IMR-90 (cell line): Measurements from ENCODE around the gene CASTOR1. TPM values are rescaled to one million over a fixed set of nuclear protein-coding genes. Genes with fewer than 3 reads are reported as not detected.

Experiments used
- ATAC-seq: fragments of 200-7000 bp; cut with Tn5 transposase; 2 replicates; pipeline ENCODE4 v1.9.1; 2020; ENCODE audit warnings: low read depth, mild to moderate bottlenecking, moderate library complexity
- BruUV-seq: library from RNA; stranded (reverse); fragments of 400-500 nt; replicated peaks from 2 replicates; lab custom pipeline; 2021; lab: Mats Ljungman, UMichigan
- CTCF ChIA-PET: fragments of 300-600 bp; formaldehyde crosslinking; extraction: SDS; loops from one replicate; lab custom pipeline; 2021; ENCODE audit warnings: antibody characterized with exemption; lab: Yijun Ruan, JAX
- POLR2A ChIA-PET: fragments of 300-600 bp; sonication (Branson Sonifier 250); formaldehyde crosslinking; loops from one replicate; lab custom pipeline; 2022; ENCODE audit warnings: antibody characterized with exemption; ENCODE audit not compliant: unreplicated experiment; lab: Charles Lee
- DNase-seq: peaks from one replicate; pipeline ENCODE4 v3.0.0; 2013
- H2AFZ ChIP-seq: replicated peaks from 2 replicates; pipeline ENCODE3; 2013; ENCODE audit warnings: low read length, mild to moderate bottlenecking; ENCODE audit not compliant: poor library complexity
- H2AK5ac ChIP-seq: 2 replicates; pipeline ENCODE4 v1.6.1; 2013; ENCODE audit warnings: low read depth, low read length, inconsistent platforms
- H2AK9ac ChIP-seq: replicated peaks from 2 replicates; pipeline ENCODE3; 2013; ENCODE audit warnings: mild to moderate bottlenecking, low read depth, low read length, moderate library complexity; ENCODE audit not compliant: poor library complexity
- H2BK120ac ChIP-seq: 2 replicates; pipeline ENCODE4 v1.6.1; 2013; ENCODE audit warnings: low read depth, low read length, inconsistent platforms
- H2BK15ac ChIP-seq: 3 replicates; pipeline ENCODE4 v1.6.1; 2013; ENCODE audit warnings: low read depth, low read length, inconsistent platforms
- H2BK20ac ChIP-seq: 2 replicates; pipeline ENCODE4 v1.6.1; 2013; ENCODE audit warnings: low read depth, mild to moderate bottlenecking, inconsistent platforms, low read length, moderate library complexity
- H2BK5ac ChIP-seq: 2 replicates; pipeline ENCODE4 v1.6.1; 2013; ENCODE audit warnings: mild to moderate bottlenecking, low read depth, low read length, inconsistent platforms; ENCODE audit not compliant: poor library complexity, severe bottlenecking
- H3K14ac ChIP-seq: replicated peaks from 2 replicates; pipeline ENCODE4 v1.6.1; 2013; ENCODE audit warnings: low read depth, low read length, inconsistent platforms
- H3K18ac ChIP-seq: 2 replicates; pipeline ENCODE4 v1.6.1; 2013; ENCODE audit warnings: low read depth, low read length, control low read depth
- H3K23ac ChIP-seq: 2 replicates; pipeline ENCODE4 v1.6.1; 2013; ENCODE audit warnings: low read depth, low read length, inconsistent platforms
- H3K27ac ChIP-seq: 2 replicates; pipeline ENCODE4 v1.5.1; 2013; ENCODE audit warnings: mild to moderate bottlenecking, control low read depth, low read length; ENCODE audit not compliant: insufficient read depth
- H3K27me3 ChIP-seq: 2 replicates; pipeline ENCODE4 v1.6.1; 2013; ENCODE audit warnings: low read length; ENCODE audit not compliant: control insufficient read depth, insufficient read depth
- H3K36me3 ChIP-seq: 2 replicates; pipeline ENCODE4 v1.6.1; 2013; ENCODE audit warnings: low read length, mixed read lengths; ENCODE audit not compliant: control insufficient read depth, insufficient read depth
- H3K4ac ChIP-seq: 2 replicates; pipeline ENCODE4 v1.6.1; 2013; ENCODE audit warnings: low read depth, low read length, inconsistent platforms
- H3K4me1 ChIP-seq: 2 replicates; pipeline ENCODE4 v1.6.1; 2013; ENCODE audit warnings: low read length, mixed read lengths; ENCODE audit not compliant: control insufficient read depth, insufficient read depth
- H3K4me2 ChIP-seq: 2 replicates; pipeline ENCODE4 v1.6.1; 2013; ENCODE audit warnings: low read depth, mild to moderate bottlenecking, control low read depth, low read length, moderate library complexity
- H3K4me3 ChIP-seq: 2 replicates; pipeline ENCODE4 v1.5.1; 2013; ENCODE audit warnings: low read depth, mild to moderate bottlenecking, control low read depth, low read length, moderate library complexity; ENCODE audit not compliant: insufficient read depth
- H3K56ac ChIP-seq: 2 replicates; pipeline ENCODE4 v1.6.1; 2013; ENCODE audit warnings: low read length, inconsistent platforms; ENCODE audit not compliant: insufficient read depth; ENCODE audit errors: extremely low read depth
- H3K79me1 ChIP-seq, 2 experiments: 2 replicates each; pipeline ENCODE4 v1.6.1; 2013; ENCODE audit warnings: low read length in 2 of 2, inconsistent platforms in 1 of 2, low read depth in 1 of 2
- H3K9ac ChIP-seq: 2 replicates; pipeline ENCODE4 v1.6.1; 2013; ENCODE audit warnings: low read depth, low read length, control low read depth
- H3K9me1 ChIP-seq: 2 replicates; pipeline ENCODE4 v1.6.1; 2013; ENCODE audit warnings: low read length, inconsistent platforms; ENCODE audit not compliant: insufficient read depth
- H3K9me3 ChIP-seq: 2 replicates; pipeline ENCODE4 v1.6.1; 2013; ENCODE audit warnings: low read length; ENCODE audit not compliant: control insufficient read depth, insufficient read depth
- H4K20me1 ChIP-seq: 2 replicates; pipeline ENCODE4 v1.6.1; 2013; ENCODE audit warnings: low read length, inconsistent platforms; ENCODE audit not compliant: insufficient read depth
- H4K5ac ChIP-seq: 2 replicates; pipeline ENCODE4 v1.6.1; 2013; ENCODE audit warnings: mild to moderate bottlenecking, low read depth, low read length, control low read depth
- H4K8ac ChIP-seq, 2 experiments: 2 replicates each; pipeline ENCODE4 v1.6.1; 2013; ENCODE audit warnings: low read depth in 2 of 2, low read length in 2 of 2, control low read depth in 1 of 2, inconsistent platforms in 1 of 2
- H4K91ac ChIP-seq: 2 replicates; pipeline ENCODE4 v1.6.1; 2013; ENCODE audit warnings: low read depth, low read length, inconsistent platforms; ENCODE audit not compliant: insufficient read depth
- CEBPB ChIP-seq: IDR thresholded peaks from 2 replicates; pipeline ENCODE4 v1.6.1; 2012; ENCODE audit warnings: low read depth, low read length, improper control_type of control experiment
- CHD1 ChIP-seq: IDR thresholded peaks from 2 replicates; pipeline ENCODE4 v1.6.1; 2012; ENCODE audit warnings: low read depth, low read length, improper control_type of control experiment
- CTCF ChIP-seq: conservative IDR thresholded peaks from 2 replicates; pipeline ENCODE4 v1.5.1; 2012; ENCODE audit warnings: mild to moderate bottlenecking, low read depth, low read length, improper control_type of control experiment
- FOS ChIP-seq: fragments of 150-350 bp; IDR thresholded peaks from 2 replicates; pipeline ENCODE4 v1.6.1; 2016; ENCODE audit warnings: low read depth, low read length
- MAFK ChIP-seq: IDR thresholded peaks from 2 replicates; pipeline ENCODE4 v1.6.1; 2012; ENCODE audit warnings: low read depth, low read length, improper control_type of control experiment
- MAZ ChIP-seq: IDR thresholded peaks from 2 replicates; pipeline ENCODE4 v1.6.1; 2012; ENCODE audit warnings: low read depth, mild to moderate bottlenecking, low read length, improper control_type of control experiment, moderate library complexity, borderline replicate concordance
- MXI1 ChIP-seq: IDR thresholded peaks from 2 replicates; pipeline ENCODE4 v1.6.1; 2012; ENCODE audit warnings: low read depth, mild to moderate bottlenecking, low read length, moderate library complexity, borderline replicate concordance
- RAD21 ChIP-seq: IDR thresholded peaks from 2 replicates; pipeline ENCODE4 v1.6.1; 2012; ENCODE audit warnings: low read length, improper control_type of control experiment
- RCOR1 ChIP-seq: IDR thresholded peaks from 2 replicates; pipeline ENCODE4 v1.6.1; 2012; ENCODE audit warnings: mild to moderate bottlenecking, low read length, improper control_type of control experiment; ENCODE audit not compliant: insufficient replicate concordance
- RFX5 ChIP-seq: IDR thresholded peaks from 2 replicates; pipeline ENCODE4 v1.8.0; 2012; ENCODE audit warnings: low read depth, mild to moderate bottlenecking, low read length, moderate library complexity
- SMC3 ChIP-seq: fragments of 150-350 bp; IDR thresholded peaks from 2 replicates; pipeline ENCODE4 v1.6.1; 2016; ENCODE audit warnings: low read depth, mild to moderate bottlenecking, antibody characterized with exemption, low read length, moderate library complexity
- USF2 ChIP-seq: fragments of 150-350 bp; IDR thresholded peaks from 2 replicates; pipeline ENCODE4 v1.6.1; 2017; ENCODE audit warnings: mild to moderate bottlenecking, antibody characterized with exemption, low read length, low read depth
- WGBS, 2 experiments: methylation state at CpG; one replicate each; pipeline versions ENCODE4 v1.1.5 to v1.1.7; 2013; ENCODE audit warnings: missing lambda C conversion rate in 2 of 2; ENCODE audit not compliant: insufficient read length in 1 of 2; ENCODE audit errors: extremely low coverage in 2 of 2; 5-methylcytosine and 5-hydroxymethylcytosine counted together
- dilution Hi-C: fragments of 300-500 bp; cut with HindIII; formaldehyde crosslinking; loops from one replicate; pipeline ENCODE4 v1.14.3; 2018; ENCODE audit warnings: low sequenced_read_pairs; ENCODE audit not compliant: unreplicated experiment
- in situ Hi-C: fragments of 300-500 bp; cut with MboI; formaldehyde crosslinking; loops from 3 replicates; pipeline ENCODE4 v1.14.3; 2019; ENCODE audit warnings: low sequenced_read_pairs, inconsistent platforms, mixed read lengths
- intact Hi-C: fragments of 100-400 bp; cut with micrococcal nuclease; formaldehyde crosslinking; loops from 2 replicates; pipeline ENCODE4 v1.10.0; 2022
- polyA plus RNA-seq, 3 experiments: library from polyadenylated mRNA; depleted of rRNA; stranded (reverse); fragments of >200 nt; gene quantifications; 2 replicates each; pipeline ENCODE4 v1.2.3, GENCODE V29; 2012; ENCODE audit warnings: low replicate concordance in 1 of 3
- total RNA-seq: library from RNA; depleted of rRNA; stranded (reverse); fragments of >200 nt; gene quantifications from 2 replicates; pipeline ENCODE4 v1.2.3, GENCODE V29; 2012

CASTOR1 gene
- total and polyA plus RNA-seq, 2 of the 4 experiments (the other 2 are of a cell fraction), result 10.6 to 23.5 TPM

DNA sequence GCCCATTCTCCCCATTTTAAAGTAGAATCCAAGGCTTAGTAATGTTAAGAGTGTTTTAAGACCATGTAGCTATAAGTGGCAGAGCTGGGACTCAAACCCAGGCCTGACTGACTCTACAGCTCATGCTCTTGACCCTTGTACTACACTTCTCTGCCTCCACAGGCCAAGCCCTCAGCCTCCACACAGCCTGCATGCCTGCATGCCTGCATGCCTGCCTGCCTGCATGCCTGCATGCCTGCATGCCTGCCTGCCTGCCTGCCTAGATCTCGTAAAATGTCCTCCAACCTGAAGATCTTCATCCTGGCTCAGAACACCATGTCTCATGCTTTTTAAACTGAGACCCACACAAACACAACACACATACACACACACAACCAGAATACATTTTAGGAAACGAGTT lies 18.8 kb upstream of the CASTOR1 start:
- no TSS peak for BruUV-seq
- H4K8ac ChIP-seq, result no peak overlapping the region
- H3K9me1 ChIP-seq, result peaks cover 61% of the 10 kb centered on the region
- H3K27me3 ChIP-seq, result no peaks in the 10 kb centered on the region
- H4K91ac ChIP-seq, result no peak overlapping the region
- H3K9me3 ChIP-seq, result no peaks in the 10 kb centered on the region
- no peak overlapping the region for H3K4ac ChIP-seq
- H2AFZ ChIP-seq, result no peak overlapping the region
- ChIA-PET CTCF (interaction anchor here (0.7 to 1.2 kb wide), 2 partner anchors 20 to 36 kb away, joined by 3 to 6 read pairs; no protein-coding TSS in a partner anchor), POLR2A (no interaction called here)
- H2AK5ac ChIP-seq, result no peak overlapping the region
- no peak overlapping the region for H3K4me3 ChIP-seq
- dilution Hi-C loops (no loop called here), intact Hi-C loops (no loop called here), in situ Hi-C loops (no loop called here)
- H3K4me1 ChIP-seq, result peaks cover 39% of the 10 kb centered on the region
- H3K27ac ChIP-seq, result no peak overlapping the region
- peaks cover 15% of the 10 kb centered on the region for H3K36me3 ChIP-seq
- H3K9ac ChIP-seq, result no peak overlapping the region
- no peak overlapping the region for H3K14ac ChIP-seq
- no peak for TF ChIP-seq MXI1
- no peak for TF ChIP-seq RFX5
- no peak for TF ChIP-seq MAZ
- TF ChIP-seq RAD21, result no peak
- no peak for TF ChIP-seq CTCF
- no peak for TF ChIP-seq RCOR1
- no peak for TF ChIP-seq SMC3
- TF ChIP-seq USF2, result no peak
- TF ChIP-seq CEBPB, result no peak
- TF ChIP-seq MAFK, result no peak
- no peak for TF ChIP-seq FOS
- TF ChIP-seq CHD1, result no peak
- no peak overlapping the region for H3K56ac ChIP-seq
- H3K18ac ChIP-seq, result no peak overlapping the region
- H2BK15ac ChIP-seq, result no peak overlapping the region
- H3K4me2 ChIP-seq, result no peak overlapping the region
- H3K79me1 ChIP-seq, result peaks cover 55 to 94% of the 10 kb centered on the region in 2 experiments
- H2AK9ac ChIP-seq, result no peak overlapping the region
- no peak for ATAC-seq
- no peak overlapping the region for H2BK120ac ChIP-seq
- peaks cover 88% of the 10 kb centered on the region for H4K20me1 ChIP-seq
- H2BK5ac ChIP-seq, result no peak overlapping the region
- WGBS, 2 experiments, result 100% methylated on average over 1 of the region's 2 CpGs; no CpG with 5 or more reads in 1 of the 2 experiments
- no peak for DNase-seq
- no peak overlapping the region for H2BK20ac ChIP-seq
- no peak overlapping the region for H4K5ac ChIP-seq
- no peak overlapping the region for H3K23ac ChIP-seq
